Muscle of back (tissue), 11 donors: ENCODE results near the gene ERICH4. TPM values are rescaled to one million over a fixed set of nuclear protein-coding genes. Genes with fewer than 3 reads are reported as not detected.
"Not testable (repeated sequence)": the region's sequence is repeated elsewhere in the genome, so short reads cannot be mapped to it uniquely, and the experiment has no call there.

Experiments used
- DNase-seq, 3 donors: peaks; one replicate each; pipeline versions ENCODE4 v3.0.0 to v3.0.0-alpha.2; 2013
- polyA plus RNA-seq, 10 donors: library from polyadenylated mRNA; unstranded; fragments of 120-200 nt; gene quantifications; one replicate each; pipeline ENCODE4 v1.2.1, GENCODE V29; 2013; ENCODE audit not compliant: insufficient read length in 10 of 10

The ERICH4 gene
- polyA plus RNA-seq, 10 donors, result 0.16 to 0.50 (median 0.22) TPM; not detected in 5

- DNase-seq, result no peak
Observed at GRCh38 chr19:41476583-41476982, 33.6 kb downstream of the ERICH4 start.

- DNase-seq, result no peak
Observed at GRCh38 chr19:41478171-41478570, 35.2 kb downstream of the ERICH4 start.

GRCh38 chr19:41478875-41479756 is 36.2 kb downstream of the ERICH4 start:
- peak in 1 of 3 donors; percentile 18 for DNase-seq

- DNase-seq, result peak in 1 of 3 donors; percentile 33
Observed at GRCh38 chr19:41479757-41480191, 36.8 kb downstream of the ERICH4 start.

GRCh38 chr19:41480336-41480735 is 37.4 kb downstream of the ERICH4 start:
- peak in 1 of 3 donors; percentile 20 for DNase-seq

DNA sequence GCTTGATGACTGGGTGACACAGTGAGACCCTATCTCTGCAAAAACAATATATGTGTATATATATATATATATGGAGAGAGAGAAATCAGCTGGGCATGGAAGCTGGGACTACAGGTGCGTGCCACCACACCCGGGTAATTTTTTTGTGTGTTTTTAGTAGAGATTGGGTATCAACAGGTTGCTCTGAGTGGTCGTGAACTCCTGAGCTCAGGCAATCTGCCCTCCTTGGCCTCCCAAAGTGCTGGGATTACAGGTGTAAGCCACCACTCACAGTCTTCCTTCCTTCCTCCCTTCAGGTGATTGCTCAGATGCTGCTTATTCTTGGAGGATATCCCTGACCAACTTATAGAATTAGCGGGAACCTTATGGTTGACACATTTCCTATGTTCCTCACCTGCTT is 41.9 kb downstream of the ERICH4 start:
- DNase-seq, result no peak

GRCh38 chr19:41486953-41487352 is 44.0 kb downstream of the ERICH4 start:
- DNase-seq, result not testable (repeated sequence)

- DNase-seq, result no peak
Observed at GRCh38 chr19:41492843-41493242, 49.9 kb downstream of the ERICH4 start.

Other genes starting within 250 kb of the ERICH4 start
- gene CYP2S1, start 249.9 kb upstream of the ERICH4 start, polyA plus RNA-seq, result 1 to 10 TPM in 2 of 10 donors, under 1 TPM in 8; 0.21 to 2.2 (median 0.49) TPM
- gene AXL, start 223.9 kb upstream of the ERICH4 start, polyA plus RNA-seq, result 10 to 100 TPM; 23.4 to 37.7 (median 28.1) TPM
- gene HNRNPUL1, start 178.8 kb upstream of the ERICH4 start, polyA plus RNA-seq, result 100 to 1,000 TPM; 141 to 171 (median 152) TPM
- gene CCDC97, start 133.0 kb upstream of the ERICH4 start, polyA plus RNA-seq, result 10 to 100 TPM; 31.3 to 35.7 (median 33.2) TPM
- 10 to 100 TPM; 13.0 to 26.7 (median 20.0) TPM for gene TGFB1, start 89.2 kb upstream of the ERICH4 start, polyA plus RNA-seq
- 1 to 10 TPM; 1.6 to 3.5 (median 2.2) TPM for gene B9D2, start 79.0 kb upstream of the ERICH4 start, polyA plus RNA-seq
- gene TMEM91, start 66.6 kb upstream of the ERICH4 start, polyA plus RNA-seq, result 10 to 100 TPM in 1 of 10 donors, 1 to 10 TPM in 9; 2.2 to 10.7 (median 3.9) TPM
- gene EXOSC5, start 45.8 kb upstream of the ERICH4 start, polyA plus RNA-seq, result 10 to 100 TPM; 10.3 to 20.2 (median 14.5) TPM
- gene BCKDHA, start 45.3 kb upstream of the ERICH4 start, polyA plus RNA-seq, result 10 to 100 TPM; 15.1 to 32.4 (median 27.3) TPM
- gene B3GNT8, start 15.8 kb upstream of the ERICH4 start, polyA plus RNA-seq, result 1 to 10 TPM in 8 of 10 donors, under 1 TPM in 2; 0.47 to 2.5 (median 1.7) TPM
- 10 to 100 TPM; 34.1 to 43.7 (median 39.3) TPM for gene DMAC2, start 3.2 kb upstream of the ERICH4 start, polyA plus RNA-seq
- 1 to 10 TPM in 9 of 10 donors, under 1 TPM in 1; 0.72 to 3.4 (median 1.7) TPM for gene CEACAM21, start 133.0 kb downstream of the ERICH4 start, polyA plus RNA-seq
- under 1 TPM in 4 of 10 donors, not detected in 6; 0.12 to 0.52 (median 0.34) TPM for gene CEACAM4, start 183.9 kb downstream of the ERICH4 start, polyA plus RNA-seq
- not detected for gene CEACAM7, start 245.1 kb downstream of the ERICH4 start, polyA plus RNA-seq